Chondrocyte (in vitro differentiated cells): ENCODE data around the gene LTB4R2. TPM values are rescaled to one million over a fixed set of nuclear protein-coding genes. Genes with fewer than 3 reads are reported as not detected.
A peak's percentile ranks its signal among the peaks of the same experiment; 100 is the strongest.
"Not testable (repeated sequence)": the region's sequence is repeated elsewhere in the genome, so short reads cannot be mapped to it uniquely, and the experiment has no call there.

Experiments used
- DNase-seq: peaks from one replicate; pipeline ENCODE4 v3.0.0; 2021; ENCODE audit warnings: mixed read lengths, low spot score
- H3K27ac Mint-ChIP-seq: one replicate; pipeline ENCODE4 v1.8.0; 2021; ENCODE audit warnings: mild to moderate bottlenecking, moderate library complexity, mixed read lengths; ENCODE audit not compliant: unreplicated experiment
- H3K27me3 Mint-ChIP-seq: 2 replicates; pipeline ENCODE4 v1.8.0; 2021; ENCODE audit warnings: low read depth, mixed read lengths
- H3K36me3 Mint-ChIP-seq: 2 replicates; pipeline ENCODE4 v1.8.0; 2021; ENCODE audit warnings: low read depth, mixed read lengths
- H3K4me1 Mint-ChIP-seq: 2 replicates; pipeline ENCODE4 v1.8.0; 2021; ENCODE audit warnings: low read depth, mild to moderate bottlenecking, mixed read lengths
- H3K4me3 Mint-ChIP-seq: one replicate; pipeline ENCODE4 v1.8.0; 2021; ENCODE audit warnings: mild to moderate bottlenecking, moderate library complexity, mixed read lengths; ENCODE audit not compliant: unreplicated experiment
- H3K9me3 Mint-ChIP-seq: 2 replicates; pipeline ENCODE4 v1.8.0; 2021; ENCODE audit warnings: low read depth, mixed read lengths
- CTCF ChIP-seq: fragments of 200-600 bp; sonication (generic); IDR thresholded peaks from 2 replicates; pipeline ENCODE4 v1.5.0; 2021; ENCODE audit warnings: antibody characterized with exemption, mild to moderate bottlenecking, moderate library complexity
- total RNA-seq: library from RNA; stranded (reverse); gene quantifications from 3 replicates; pipeline ENCODE4 v1.2.1, GENCODE V29; 2021

Gene LTB4R2
- total RNA-seq, 1 donor from 2014 or later: 9.1 TPM

- DNase-seq: no peak
- Mint-ChIP-seq H3K9me3 (no peaks in the 10 kb centered on the region), H3K4me1 (peaks cover 2% of the 10 kb centered on the region), H3K36me3 (peaks cover 1% of the 10 kb centered on the region), H3K4me3 (no peak overlapping the region), H3K27ac (no peak overlapping the region), H3K27me3 (peaks cover 41% of the 10 kb centered on the region)
- TF ChIP-seq CTCF: no peak
These were observed 39.8 kb downstream of the LTB4R2 start for GRCh38 chr14:24349742-24350141.

- H3K27ac Mint-ChIP-seq: no peak overlapping the region
- no peaks in the 10 kb centered on the region for H3K9me3 Mint-ChIP-seq
- H3K4me1 Mint-ChIP-seq: peaks cover 2% of the 10 kb centered on the region
- DNase-seq: no peak
- TF ChIP-seq CTCF: peak; percentile 37
- H3K4me3 Mint-ChIP-seq: no peak overlapping the region
- peaks cover 38% of the 10 kb centered on the region for H3K27me3 Mint-ChIP-seq
- peaks cover under 1% of the 10 kb centered on the region for H3K36me3 Mint-ChIP-seq
These were observed 41.6 kb downstream of the LTB4R2 start for GRCh38 chr14:24351517-24351916.

GRCh38 chr14:24353559-24354481 lies 43.9 kb downstream of the LTB4R2 start:
- Mint-ChIP-seq H3K4me1 (peaks cover 2% of the 10 kb centered on the region), H3K36me3 (no peaks in the 10 kb centered on the region), H3K27me3 (peaks cover 32% of the 10 kb centered on the region), H3K27ac (no peak overlapping the region), H3K4me3 (no peak overlapping the region), H3K9me3 (no peaks in the 10 kb centered on the region)
- TF ChIP-seq CTCF: no peak
- DNase-seq: no peak

GRCh38 chr14:24354482-24354825 lies 44.5 kb downstream of the LTB4R2 start:
- H3K4me3 Mint-ChIP-seq, H3K27ac Mint-ChIP-seq, H3K4me1 Mint-ChIP-seq, H3K36me3 Mint-ChIP-seq, H3K9me3 Mint-ChIP-seq, DNase-seq: not testable (repeated sequence)
- H3K27me3 Mint-ChIP-seq: peaks cover 31% of the 10 kb centered on the region

GRCh38 chr14:24355009-24355408 lies 45.1 kb downstream of the LTB4R2 start:
- Mint-ChIP-seq H3K36me3 (no peaks in the 10 kb centered on the region), H3K27me3 (peaks cover 25% of the 10 kb centered on the region)

More at GRCh38 chr14:24355009-24355408, 45.1 kb downstream of the LTB4R2 start:
- Mint-ChIP-seq H3K4me1 (peaks cover 2% of the 10 kb centered on the region), H3K4me3 (no peak overlapping the region), H3K9me3 (no peaks in the 10 kb centered on the region), H3K27ac (no peak overlapping the region)
- TF ChIP-seq CTCF: no peak
- no peak for DNase-seq
